ENCODE data around the gene RTL5. TPM values are rescaled to one million over a fixed set of nuclear protein-coding genes. Genes with fewer than 3 reads are reported as not detected.

RTL5 gene
- total RNA-seq, 2 donors from 2014 or later, result 1.5 to 3.0 TPM

DNA sequence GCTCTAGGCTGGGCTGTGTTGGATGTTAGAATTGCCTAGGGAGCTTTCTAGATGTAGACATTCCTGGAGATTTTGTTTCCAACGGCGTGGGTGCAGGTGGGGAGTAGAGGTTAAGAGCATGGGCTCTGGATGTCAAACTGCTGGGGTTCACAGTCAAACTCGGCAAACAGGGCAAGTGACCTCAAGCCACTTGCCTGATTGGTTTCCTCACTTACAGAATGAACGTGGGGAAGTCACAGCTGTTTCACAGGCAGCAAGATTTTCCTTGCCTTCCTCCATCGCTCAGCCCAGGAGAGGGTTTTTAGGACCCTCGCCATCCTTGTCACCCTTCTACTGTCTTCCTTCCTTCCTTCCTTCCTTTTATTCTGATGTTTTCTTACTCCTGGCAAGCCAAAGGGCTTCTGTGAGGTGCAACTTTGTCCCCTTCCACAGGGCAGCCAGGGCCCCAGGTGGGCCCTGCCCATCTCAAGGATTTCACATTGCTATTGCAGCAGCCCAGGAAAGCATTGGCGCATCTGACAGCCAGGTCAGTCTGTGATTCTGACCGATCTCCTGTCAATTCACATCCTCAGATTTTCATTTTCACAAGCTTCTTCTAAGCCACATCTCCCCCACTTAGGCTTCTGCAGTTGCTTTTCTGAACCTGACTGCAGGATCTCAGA, 7.0 kb downstream of the RTL5 start:
- no peaks in the 10 kb centered on the region for H3K36me3 ChIP-seq
- H3K27ac ChIP-seq, result peak overlapping the region; percentile 1 to 60
- TF ChIP-seq, protein P1, sequence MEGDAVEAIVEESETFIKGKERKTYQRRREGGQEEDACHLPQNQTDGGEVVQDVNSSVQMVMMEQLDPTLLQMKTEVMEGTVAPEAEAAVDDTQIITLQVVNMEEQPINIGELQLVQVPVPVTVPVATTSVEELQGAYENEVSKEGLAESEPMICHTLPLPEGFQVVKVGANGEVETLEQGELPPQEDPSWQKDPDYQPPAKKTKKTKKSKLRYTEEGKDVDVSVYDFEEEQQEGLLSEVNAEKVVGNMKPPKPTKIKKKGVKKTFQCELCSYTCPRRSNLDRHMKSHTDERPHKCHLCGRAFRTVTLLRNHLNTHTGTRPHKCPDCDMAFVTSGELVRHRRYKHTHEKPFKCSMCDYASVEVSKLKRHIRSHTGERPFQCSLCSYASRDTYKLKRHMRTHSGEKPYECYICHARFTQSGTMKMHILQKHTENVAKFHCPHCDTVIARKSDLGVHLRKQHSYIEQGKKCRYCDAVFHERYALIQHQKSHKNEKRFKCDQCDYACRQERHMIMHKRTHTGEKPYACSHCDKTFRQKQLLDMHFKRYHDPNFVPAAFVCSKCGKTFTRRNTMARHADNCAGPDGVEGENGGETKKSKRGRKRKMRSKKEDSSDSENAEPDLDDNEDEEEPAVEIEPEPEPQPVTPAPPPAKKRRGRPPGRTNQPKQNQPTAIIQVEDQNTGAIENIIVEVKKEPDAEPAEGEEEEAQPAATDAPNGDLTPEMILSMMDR (IDR thresholded peaks at IDR 0.05), result no peak
- H3K27me3 ChIP-seq, result no peaks in the 10 kb centered on the region
- DNase-seq (ENCODE audit: low spot score), result no peak
- no peaks in the 10 kb centered on the region for H3K9me3 ChIP-seq
- no peak overlapping the region for H3K4me3 ChIP-seq
- peaks cover 0 to 47% of the 10 kb centered on the region in 2 donors for H3K4me1 ChIP-seq

DNA sequence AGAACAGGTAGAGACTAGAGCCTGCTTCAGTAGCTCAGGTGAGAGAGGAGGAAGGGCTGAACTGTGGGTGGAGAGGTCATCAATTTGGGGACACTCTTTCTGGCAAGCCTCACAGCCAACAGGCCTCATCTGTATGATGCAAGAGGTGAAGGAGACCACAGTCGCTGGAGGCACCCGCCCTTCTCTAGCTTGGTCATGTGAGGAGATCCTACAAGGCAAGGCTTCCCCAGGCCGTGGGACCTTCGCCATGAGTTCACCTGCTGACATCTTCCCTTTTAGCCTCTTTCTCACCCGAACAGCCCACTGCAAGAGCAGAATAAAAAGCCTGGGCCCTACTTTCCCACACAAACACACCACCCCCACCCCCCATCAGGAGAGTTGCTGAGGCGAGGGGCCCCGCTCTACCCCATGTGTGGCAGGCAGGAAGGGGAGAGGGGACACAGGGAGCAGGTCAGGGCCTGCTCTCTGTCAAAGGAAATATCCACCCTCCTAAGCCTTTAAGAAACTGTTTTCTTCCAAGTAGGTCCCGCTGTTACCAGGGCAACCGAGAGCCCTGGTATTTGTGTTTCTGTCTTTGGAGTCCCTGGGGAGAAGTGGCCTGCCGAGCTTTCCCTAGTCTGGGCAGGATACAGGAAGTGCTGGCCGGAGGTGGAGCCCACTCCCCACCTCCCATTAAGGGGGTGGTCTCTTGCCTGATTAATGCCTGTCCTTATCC, 8.1 kb downstream of the RTL5 start:
- TF ChIP-seq, protein P1 (IDR thresholded peaks at IDR 0.05), result no peak
- peak; percentile 74 for DNase-seq (ENCODE audit: low spot score)
- Histone ChIP-seq H3K36me3 (no peaks in the 10 kb centered on the region), H3K4me3 (no peak overlapping the region), H3K4me1 (peaks cover 0 to 47% of the 10 kb centered on the region in 2 donors), H3K27ac (peak overlapping the region; percentile 12 to 60), H3K9me3 (no peaks in the 10 kb centered on the region), H3K27me3 (no peaks in the 10 kb centered on the region)

DNA sequence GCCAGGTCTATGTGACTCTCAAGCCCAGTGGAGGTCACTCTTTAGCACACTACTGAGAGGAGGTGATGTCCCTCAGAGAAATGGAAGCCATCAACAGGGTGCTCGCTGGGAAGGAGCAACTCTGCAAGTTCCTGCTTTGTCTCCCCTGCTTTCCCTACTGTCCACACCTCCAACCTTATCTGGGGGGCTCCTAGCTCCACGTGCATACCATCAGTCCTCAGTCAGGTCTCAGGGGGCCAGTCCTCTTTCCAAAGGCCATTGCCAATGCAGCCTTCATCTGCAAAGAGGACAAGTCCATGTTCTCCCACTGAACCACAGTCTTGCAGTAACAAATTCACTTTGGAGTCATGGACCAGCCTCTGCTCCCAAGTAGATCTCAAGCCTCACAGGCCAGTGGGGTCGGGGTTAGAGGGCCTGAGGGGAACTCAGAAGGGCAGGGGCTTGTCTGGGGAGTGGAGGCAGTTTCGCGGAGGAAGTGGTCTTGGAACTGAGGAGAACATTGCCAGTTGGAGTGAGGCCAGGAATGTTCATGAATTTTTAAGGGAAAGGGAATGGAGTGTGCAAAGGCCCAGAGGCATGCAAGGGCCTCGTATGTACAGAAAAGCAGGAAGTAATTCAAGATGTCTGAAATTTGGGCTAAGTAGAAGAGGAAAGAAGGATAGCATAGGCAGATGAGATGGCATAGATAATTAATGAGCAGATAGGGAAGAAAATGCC, 8.9 kb downstream of the RTL5 start:
- Histone ChIP-seq H3K4me1 (peaks cover 0 to 47% of the 10 kb centered on the region in 2 donors), H3K9me3 (no peaks in the 10 kb centered on the region), H3K4me3 (no peak overlapping the region), H3K36me3 (no peaks in the 10 kb centered on the region), H3K27ac (peak overlapping the region in 1 of 2 donors; percentile 60), H3K27me3 (no peaks in the 10 kb centered on the region)
- TF ChIP-seq, protein P1 (IDR thresholded peaks at IDR 0.05), result no peak
- DNase-seq (ENCODE audit: low spot score), result no peak

DNA sequence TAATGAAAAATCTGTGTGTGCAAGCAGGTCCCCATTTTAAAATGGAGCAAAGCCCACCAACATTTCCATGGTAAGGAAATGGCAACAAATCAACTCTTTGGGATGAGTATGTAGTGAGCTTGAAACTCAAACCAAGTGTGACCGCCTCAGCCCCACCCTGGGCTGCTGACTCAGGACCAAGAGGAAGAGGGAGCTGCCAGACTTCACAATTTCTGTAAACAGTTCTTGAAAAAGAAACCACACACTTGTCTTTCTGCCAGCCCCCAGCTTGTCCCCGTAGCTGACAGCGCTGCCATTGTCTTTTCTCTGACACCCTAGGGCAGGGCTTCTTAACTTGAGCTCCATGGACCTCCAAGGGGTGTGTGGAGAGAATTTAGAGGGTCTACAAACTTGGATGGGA, 10.3 kb downstream of the RTL5 start:
- H3K27me3 ChIP-seq, result no peaks in the 10 kb centered on the region
- DNase-seq (ENCODE audit: low spot score), result peak; percentile 85
- TF ChIP-seq, protein P1 (IDR thresholded peaks at IDR 0.05), result no peak
- no peaks in the 10 kb centered on the region for H3K9me3 ChIP-seq
- H3K27ac ChIP-seq, result peak overlapping the region; percentile 62 to 63
- peaks cover 0 to 38% of the 10 kb centered on the region in 2 donors for H3K4me1 ChIP-seq
- no peak overlapping the region for H3K4me3 ChIP-seq
- no peaks in the 10 kb centered on the region for H3K36me3 ChIP-seq

DNA sequence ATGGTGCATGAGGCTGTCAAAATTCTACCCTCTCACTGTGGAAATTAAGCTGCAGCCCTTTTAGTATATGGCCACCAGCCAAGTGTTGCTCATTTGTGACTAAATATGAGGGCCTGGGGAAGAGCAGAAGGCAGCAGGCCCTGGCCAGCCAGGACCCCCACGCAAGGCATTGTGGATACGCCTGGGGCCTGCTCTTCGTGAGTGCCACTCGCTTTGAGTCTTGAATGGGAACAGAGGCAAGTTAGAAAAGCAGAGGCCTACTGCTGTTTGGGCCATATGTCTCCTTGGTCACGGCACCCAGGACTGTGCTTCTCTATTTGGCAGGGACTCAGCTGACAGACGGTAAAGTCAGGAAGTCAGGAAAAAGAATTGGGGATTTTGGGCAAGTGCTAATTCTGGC, 10.9 kb downstream of the RTL5 start:
- no peak for DNase-seq (ENCODE audit: low spot score)

More for the DNA sequence above, 10.9 kb downstream of the RTL5 start:
- peaks cover 0 to 32% of the 10 kb centered on the region in 2 donors for H3K4me1 ChIP-seq
- H3K27me3 ChIP-seq, result no peaks in the 10 kb centered on the region
- TF ChIP-seq, protein P1 (IDR thresholded peaks at IDR 0.05), result no peak
- no peaks in the 10 kb centered on the region for H3K9me3 ChIP-seq
- no peaks in the 10 kb centered on the region for H3K36me3 ChIP-seq
- peak overlapping the region; percentile 62 to 63 for H3K27ac ChIP-seq
- H3K4me3 ChIP-seq, result no peak overlapping the region

Measured in right atrium auricular region (tissue), 2 donors.